ENCODE results near the gene B4GAT1.
"Not testable (repeated sequence)": the region's sequence is repeated elsewhere in the genome, so short reads cannot be mapped to it uniquely, and the experiment has no call there.

The B4GAT1 gene

GRCh38 chr11:66347425-66348276 lies at the start of gene B4GAT1:
TSS of gene B4GAT1 (minus strand) at chr11:66347629. CDS start at chr11:66347545, 84 bp downstream.
- peak; percentile 81 for DNase-seq

GRCh38 chr11:66393954-66394353 lies 46.5 kb upstream of the B4GAT1 start:
- DNase-seq = no peak

GRCh38 chr11:66391322-66391721 lies 43.9 kb upstream of the B4GAT1 start:
- no peak for DNase-seq

GRCh38 chr11:66388780-66389386 lies 41.5 kb upstream of the B4GAT1 start:
- peak; percentile 72 for DNase-seq

GRCh38 chr11:66386171-66387069 lies 39.0 kb upstream of the B4GAT1 start:
- DNase-seq = peak; percentile 82

GRCh38 chr11:66384316-66384715 lies 36.9 kb upstream of the B4GAT1 start:
- not testable (repeated sequence) for DNase-seq

GRCh38 chr11:66380264-66380663 lies 32.8 kb upstream of the B4GAT1 start:
- not testable (repeated sequence) for DNase-seq

GRCh38 chr11:66373690-66374287 lies 26.4 kb upstream of the B4GAT1 start:
- DNase-seq = not testable (repeated sequence)

GRCh38 chr11:66373265-66373664 lies 25.8 kb upstream of the B4GAT1 start:
- DNase-seq = no peak

GRCh38 chr11:66371627-66372415 lies 24.4 kb upstream of the B4GAT1 start, which contains the start of gene SLC29A2:
TSS of gene SLC29A2 (minus strand) at chr11:66371760. CDS start at chr11:66371591, 169 bp downstream.
- peak; percentile 94 for DNase-seq

- DNase-seq = no peak
Measured at GRCh38 chr11:66369073-66369894, 21.9 kb upstream of the B4GAT1 start.

GRCh38 chr11:66368484-66368883 lies 21.1 kb upstream of the B4GAT1 start:
- no peak for DNase-seq

- DNase-seq = no peak
Measured at GRCh38 chr11:66367561-66368312, 20.3 kb upstream of the B4GAT1 start.

- DNase-seq = no peak
Measured at GRCh38 chr11:66366844-66367477, 19.5 kb upstream of the B4GAT1 start.

GRCh38 chr11:66365711-66366619 lies 18.5 kb upstream of the B4GAT1 start:
- DNase-seq = no peak

GRCh38 chr11:66365166-66365565 lies 17.7 kb upstream of the B4GAT1 start:
- no peak for DNase-seq

GRCh38 chr11:66363805-66364535 lies 16.5 kb upstream of the B4GAT1 start:
- DNase-seq = no peak

GRCh38 chr11:66363187-66363601 lies 15.8 kb upstream of the B4GAT1 start:
- no peak for DNase-seq

Data from COR-L47 (cell line).